Measurements from ENCODE around the gene DMD.

The DMD gene

DNA sequence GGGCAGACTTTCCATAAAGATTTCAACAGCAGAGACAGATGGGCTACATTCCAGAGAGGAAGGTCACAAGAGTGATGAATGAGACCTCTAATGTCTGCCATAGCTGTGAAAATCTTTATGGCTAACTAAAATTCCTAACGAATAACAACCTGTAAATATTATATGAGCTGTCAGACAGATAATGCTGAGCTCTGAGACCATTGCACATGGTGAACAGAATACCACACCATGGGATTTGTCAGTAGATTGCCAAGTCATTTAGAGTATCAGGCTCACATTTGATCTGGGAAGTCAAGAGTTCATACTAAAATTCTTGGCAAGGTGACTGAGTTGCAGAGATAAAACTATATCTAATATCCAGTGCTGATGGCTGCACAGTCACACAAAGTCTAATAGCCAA is 1880.3 kb downstream of the DMD start:
- Histone ChIP-seq H3K4me3 (ENCODE audit: low read depth in 1 of 2, low read length in 2 of 2) (no peak overlapping the region), H3K79me2 (ENCODE audit: insufficient read depth, low read length) (no peaks in the 10 kb centered on the region), H3K4me2 (ENCODE audit: insufficient read depth, low read length) (no peak overlapping the region), H3K27me3 (ENCODE audit: insufficient read depth, low read length, poor library complexity) (no peaks in the 10 kb centered on the region), H4K20me1 (ENCODE audit: insufficient read depth, low read length) (no peaks in the 10 kb centered on the region), H2AFZ (ENCODE audit: low read depth, low read length) (no peak overlapping the region), H3K9me3 (ENCODE audit: insufficient read depth, low read length, severe bottlenecking) (no peaks in the 10 kb centered on the region), H3K9ac (ENCODE audit: low read depth, low read length) (no peak overlapping the region), H3K27ac (ENCODE audit: low read length) (no peak overlapping the region), H3K4me1 (ENCODE audit: insufficient read depth, low read length) (no peaks in the 10 kb centered on the region), H3K36me3 (ENCODE audit: insufficient read depth, low read length) (no peaks in the 10 kb centered on the region)
- no peak for TF ChIP-seq EZH2 (IDR thresholded peaks at IDR 0.05; ENCODE audit: borderline replicate concordance, low read depth, low read length, severe bottlenecking)
- TF ChIP-seq, protein P1, sequence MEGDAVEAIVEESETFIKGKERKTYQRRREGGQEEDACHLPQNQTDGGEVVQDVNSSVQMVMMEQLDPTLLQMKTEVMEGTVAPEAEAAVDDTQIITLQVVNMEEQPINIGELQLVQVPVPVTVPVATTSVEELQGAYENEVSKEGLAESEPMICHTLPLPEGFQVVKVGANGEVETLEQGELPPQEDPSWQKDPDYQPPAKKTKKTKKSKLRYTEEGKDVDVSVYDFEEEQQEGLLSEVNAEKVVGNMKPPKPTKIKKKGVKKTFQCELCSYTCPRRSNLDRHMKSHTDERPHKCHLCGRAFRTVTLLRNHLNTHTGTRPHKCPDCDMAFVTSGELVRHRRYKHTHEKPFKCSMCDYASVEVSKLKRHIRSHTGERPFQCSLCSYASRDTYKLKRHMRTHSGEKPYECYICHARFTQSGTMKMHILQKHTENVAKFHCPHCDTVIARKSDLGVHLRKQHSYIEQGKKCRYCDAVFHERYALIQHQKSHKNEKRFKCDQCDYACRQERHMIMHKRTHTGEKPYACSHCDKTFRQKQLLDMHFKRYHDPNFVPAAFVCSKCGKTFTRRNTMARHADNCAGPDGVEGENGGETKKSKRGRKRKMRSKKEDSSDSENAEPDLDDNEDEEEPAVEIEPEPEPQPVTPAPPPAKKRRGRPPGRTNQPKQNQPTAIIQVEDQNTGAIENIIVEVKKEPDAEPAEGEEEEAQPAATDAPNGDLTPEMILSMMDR (IDR thresholded peaks at IDR 0.05; ENCODE audit: borderline replicate concordance, extremely low read depth, low read length, poor library complexity, severe bottlenecking): no peak
- DNase-seq (no peak), ATAC-seq (ENCODE audit: insufficient read depth, low read depth) (no peak)

- Histone ChIP-seq H3K4me1 (ENCODE audit: insufficient read depth, low read length) (no peaks in the 10 kb centered on the region), H3K79me2 (ENCODE audit: insufficient read depth, low read length) (no peaks in the 10 kb centered on the region), H3K27me3 (ENCODE audit: insufficient read depth, low read length, poor library complexity) (no peaks in the 10 kb centered on the region), H3K4me3 (ENCODE audit: low read depth in 1 of 2, low read length in 2 of 2) (no peak overlapping the region), H3K9me3 (ENCODE audit: insufficient read depth, low read length, severe bottlenecking) (no peaks in the 10 kb centered on the region), H2AFZ (ENCODE audit: low read depth, low read length) (no peak overlapping the region), H3K4me2 (ENCODE audit: insufficient read depth, low read length) (no peak overlapping the region), H4K20me1 (ENCODE audit: insufficient read depth, low read length) (no peaks in the 10 kb centered on the region), H3K9ac (ENCODE audit: low read depth, low read length) (no peak overlapping the region), H3K27ac (ENCODE audit: low read length) (no peak overlapping the region), H3K36me3 (ENCODE audit: insufficient read depth, low read length) (no peaks in the 10 kb centered on the region)
- no peak for DNase-seq
- ATAC-seq (ENCODE audit: insufficient read depth, low read depth): no peak
- TF ChIP-seq, protein P1 (IDR thresholded peaks at IDR 0.05; ENCODE audit: borderline replicate concordance, extremely low read depth, low read length, poor library complexity, severe bottlenecking): no peak
- TF ChIP-seq EZH2 (IDR thresholded peaks at IDR 0.05; ENCODE audit: borderline replicate concordance, low read depth, low read length, severe bottlenecking): no peak
Measured at GRCh38 chrX:31329298-31329697, 1882.1 kb downstream of the DMD start.

DNA sequence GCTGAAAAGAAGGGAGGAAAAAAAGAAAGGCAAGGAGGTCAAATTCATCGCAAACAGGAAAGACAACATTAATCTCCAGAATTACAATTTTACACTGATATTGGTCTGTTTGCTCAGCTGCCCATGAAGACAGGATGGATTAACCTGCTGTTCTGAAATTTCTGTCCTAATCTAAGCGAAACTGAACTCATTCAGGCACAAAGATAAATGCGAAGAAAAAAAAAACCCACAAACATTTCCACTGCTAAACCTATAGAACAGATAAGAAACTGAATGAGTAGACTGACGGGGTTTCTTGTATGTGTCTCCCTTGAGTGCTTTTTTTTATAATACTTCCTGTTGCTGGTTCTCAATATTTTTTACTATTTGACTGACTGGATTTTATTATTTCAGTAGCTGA is 1887.7 kb downstream of the DMD start:
- TF ChIP-seq EZH2 (IDR thresholded peaks at IDR 0.05; ENCODE audit: borderline replicate concordance, low read depth, low read length, severe bottlenecking): no peak
- TF ChIP-seq, protein P1 (IDR thresholded peaks at IDR 0.05; ENCODE audit: borderline replicate concordance, extremely low read depth, low read length, poor library complexity, severe bottlenecking): no peak
- Histone ChIP-seq H3K36me3 (ENCODE audit: insufficient read depth, low read length) (no peaks in the 10 kb centered on the region), H3K4me3 (ENCODE audit: low read depth in 1 of 2, low read length in 2 of 2) (no peak overlapping the region), H3K9ac (ENCODE audit: low read depth, low read length) (no peak overlapping the region), H3K27ac (ENCODE audit: low read length) (no peak overlapping the region), H3K9me3 (ENCODE audit: insufficient read depth, low read length, severe bottlenecking) (no peaks in the 10 kb centered on the region), H4K20me1 (ENCODE audit: insufficient read depth, low read length) (no peaks in the 10 kb centered on the region), H3K4me2 (ENCODE audit: insufficient read depth, low read length) (no peak overlapping the region), H2AFZ (ENCODE audit: low read depth, low read length) (no peak overlapping the region), H3K4me1 (ENCODE audit: insufficient read depth, low read length) (no peaks in the 10 kb centered on the region), H3K79me2 (ENCODE audit: insufficient read depth, low read length) (no peaks in the 10 kb centered on the region), H3K27me3 (ENCODE audit: insufficient read depth, low read length, poor library complexity) (no peaks in the 10 kb centered on the region)
- no peak for DNase-seq
- ATAC-seq (ENCODE audit: insufficient read depth, low read depth): no peak

GRCh38 chrX:31320740-31321139 is 1890.6 kb downstream of the DMD start:
- H3K9me3 ChIP-seq (ENCODE audit: insufficient read depth, low read length, severe bottlenecking): no peaks in the 10 kb centered on the region
- no peak overlapping the region for H3K9ac ChIP-seq (ENCODE audit: low read depth, low read length)
- DNase-seq (no peak), ATAC-seq (ENCODE audit: insufficient read depth, low read depth) (no peak)
- no peaks in the 10 kb centered on the region for H4K20me1 ChIP-seq (ENCODE audit: insufficient read depth, low read length)
- H3K4me1 ChIP-seq (ENCODE audit: insufficient read depth, low read length): no peaks in the 10 kb centered on the region
- H3K36me3 ChIP-seq (ENCODE audit: insufficient read depth, low read length): no peaks in the 10 kb centered on the region
- no peak overlapping the region for H3K4me2 ChIP-seq (ENCODE audit: insufficient read depth, low read length)
- no peak overlapping the region for H3K27ac ChIP-seq (ENCODE audit: low read length)
- no peak overlapping the region for H2AFZ ChIP-seq (ENCODE audit: low read depth, low read length)
- no peak overlapping the region for H3K4me3 ChIP-seq (ENCODE audit: low read depth in 1 of 2, low read length in 2 of 2)
- H3K79me2 ChIP-seq (ENCODE audit: insufficient read depth, low read length): no peaks in the 10 kb centered on the region
- H3K27me3 ChIP-seq (ENCODE audit: insufficient read depth, low read length, poor library complexity): no peaks in the 10 kb centered on the region
- no peak for TF ChIP-seq EZH2 (IDR thresholded peaks at IDR 0.05; ENCODE audit: borderline replicate concordance, low read depth, low read length, severe bottlenecking)
- TF ChIP-seq, protein P1 (IDR thresholded peaks at IDR 0.05; ENCODE audit: borderline replicate concordance, extremely low read depth, low read length, poor library complexity, severe bottlenecking): no peak

Measured in DND-41 (cell line).